HCT116 (cell line): Measurements from ENCODE around the gene NFIL3. TPM values are rescaled to one million over a fixed set of nuclear protein-coding genes. Genes with fewer than 3 reads are reported as not detected.

Source experiments
- ATAC-seq: fragments of 200-7000 bp; cut with Tn5 transposase; 2 replicates; pipeline ENCODE4 v1.9.1; 2020; ENCODE audit warnings: mild to moderate bottlenecking, moderate library complexity
- BruUV-seq: library from RNA; stranded (reverse); fragments of 400-500 nt; replicated peaks from 2 replicates; lab custom pipeline; 2021; lab: Mats Ljungman, UMichigan
- CTCF ChIA-PET: fragments of 300-600 bp; sonication (Branson Sonifier 250); formaldehyde crosslinking; loops from one replicate; lab custom pipeline; 2021; ENCODE audit warnings: antibody characterized with exemption; lab: Charles Lee
- POLR2A ChIA-PET: fragments of 300-600, 350-600 bp; sonication (Branson Sonifier 250); formaldehyde crosslinking; loops from one replicate; lab custom pipeline; 2021; ENCODE audit warnings: antibody characterized with exemption; lab: Charles Lee
- RAD21 ChIA-PET, 2 experiments: fragments of 300-600 bp; sonication (Branson Sonifier 250); formaldehyde crosslinking; loops; one replicate each; lab custom pipeline; 2023; ENCODE audit warnings: low total read pairs in 2 of 2; ENCODE audit not compliant: uncharacterized antibody in 2 of 2, unreplicated experiment in 2 of 2, low non-redundant PET in 1 of 2; lab: Charles Lee
- DNase-seq: peaks from one replicate; pipeline ENCODE4 v3.0.0-alpha.2; 2010; ENCODE audit warnings: low read depth, low spot score
- H2AFZ ChIP-seq: fragments of 200-600 bp; shearing (Covaris generic), sonication (generic); 2 replicates; pipeline ENCODE4 v1.6.1; 2017; ENCODE audit warnings: low read depth, mixed run types, mixed read lengths, antibody characterized with exemption, low read length; ENCODE audit not compliant: poor library complexity, severe bottlenecking
- H3K27ac ChIP-seq: 2 replicates; pipeline ENCODE4 v1.5.1; 2012; ENCODE audit warnings: low read depth, low read length
- H3K27me3 ChIP-seq: fragments of 200-600 bp; sonication (generic); 2 replicates; pipeline ENCODE4 v1.6.1; 2016; ENCODE audit warnings: mixed run types, low read length, mixed read lengths; ENCODE audit not compliant: insufficient read depth
- H3K36me3 ChIP-seq, 2 experiments: fragments of 200-500 bp in 1 of 2; fragments of 200-600 bp in 1 of 2; sonication (Bioruptor generic) in 1 of 2; sonication (generic) in 1 of 2; 2 replicates each; pipeline versions ENCODE4 v1.5.1 to v1.6.1; 2014 to 2016; ENCODE audit warnings: low read length in 2 of 2, inconsistent platforms in 1 of 2, mixed read lengths in 1 of 2, mixed run types in 1 of 2; ENCODE audit not compliant: insufficient read depth in 2 of 2, control insufficient read depth in 1 of 2
- H3K4me1 ChIP-seq, 2 experiments: fragments of 200-600 bp in 1 of 2; sonication (generic) in 1 of 2; 2 replicates each; pipeline versions ENCODE4 v1.5.1 to v1.6.1; 2012 to 2017; ENCODE audit warnings: low read length in 2 of 2, inconsistent platforms in 1 of 2, mild to moderate bottlenecking in 1 of 2, mixed read lengths in 1 of 2, mixed run types in 1 of 2, moderate library complexity in 1 of 2; ENCODE audit not compliant: insufficient read depth in 2 of 2, control insufficient read depth in 1 of 2
- H3K4me2 ChIP-seq: fragments of 200-600 bp; sonication (generic); 2 replicates; pipeline ENCODE4 v1.6.1; 2017; ENCODE audit warnings: mixed run types, low read length, mixed read lengths
- H3K4me3 ChIP-seq, 2 experiments: fragments of 200-600 bp in 1 of 2; sonication (generic) in 1 of 2; replicated peaks in 1 of 2; 2 replicates each; pipeline ENCODE4 v1.5.1; 2011 to 2016; ENCODE audit warnings: low read length in 2 of 2, control low read depth in 1 of 2, low read depth in 1 of 2, mild to moderate bottlenecking in 1 of 2, mixed read lengths in 1 of 2, mixed run types in 1 of 2
- H3K79me2 ChIP-seq: fragments of 200-600 bp; sonication (generic); 2 replicates; pipeline ENCODE4 v1.6.1; 2017; ENCODE audit warnings: mild to moderate bottlenecking, mixed run types, low read length, moderate library complexity, mixed read lengths; ENCODE audit not compliant: insufficient read depth
- H3K9ac ChIP-seq: fragments of 200-600 bp; sonication (generic); 2 replicates; pipeline ENCODE4 v1.6.1; 2016; ENCODE audit warnings: low read length, mixed read lengths
- H3K9me2 ChIP-seq: fragments of 200-600 bp; sonication (generic), shearing (Covaris generic); 2 replicates; pipeline ENCODE4 v1.6.1; 2017; ENCODE audit warnings: mixed run types, mild to moderate bottlenecking, moderate library complexity; ENCODE audit not compliant: insufficient read depth
- H3K9me3 ChIP-seq, 2 experiments: fragments of 200-500 bp in 1 of 2; fragments of 200-600 bp in 1 of 2; sonication (Bioruptor generic) in 1 of 2; sonication (generic) in 1 of 2; 2 replicates each; pipeline ENCODE4 v1.6.1; 2014 to 2017; ENCODE audit warnings: low read length in 2 of 2, mixed read lengths in 2 of 2, inconsistent platforms in 1 of 2, low read depth in 1 of 2, mild to moderate bottlenecking in 1 of 2, mixed run types in 1 of 2, moderate library complexity in 1 of 2; ENCODE audit not compliant: control insufficient read depth in 1 of 2, insufficient read depth in 1 of 2
- H4K20me1 ChIP-seq: fragments of 200-600 bp; sonication (generic), shearing (Covaris generic); 2 replicates; pipeline ENCODE4 v1.6.1; 2017; ENCODE audit warnings: mixed run types, mild to moderate bottlenecking, moderate library complexity; ENCODE audit not compliant: insufficient read depth
- ATF3 ChIP-seq: IDR thresholded peaks from 2 replicates; pipeline ENCODE4 v1.6.1; 2012
- CTCF ChIP-seq, 3 experiments: fragments of 200-600 bp in 1 of 3; sonication (generic) in 1 of 3; IDR thresholded peaks in 2 of 3; conservative IDR thresholded peaks in 1 of 3; 2 replicates each; pipeline ENCODE4 v1.5.1; 2012 to 2017; ENCODE audit warnings: low read depth in 2 of 3, low read length in 2 of 3, antibody characterized with exemption in 1 of 3, borderline replicate concordance in 1 of 3, control low read depth in 1 of 3, mild to moderate bottlenecking in 1 of 3, mixed read lengths in 1 of 3, mixed run types in 1 of 3, moderate library complexity in 1 of 3; ENCODE audit not compliant: insufficient read depth in 1 of 3
- EGR1 ChIP-seq: IDR thresholded peaks from 2 replicates; pipeline ENCODE4 v1.6.1; 2012; ENCODE audit warnings: low read depth
- POLR2AphosphoS5 ChIP-seq: IDR thresholded peaks from 2 replicates; pipeline ENCODE4 v1.6.1; 2011; ENCODE audit warnings: mild to moderate bottlenecking, low read depth, low read length, moderate library complexity
- RAD21 ChIP-seq: IDR thresholded peaks from 2 replicates; pipeline ENCODE4 v1.6.1; 2012; ENCODE audit warnings: low read depth, mild to moderate bottlenecking
- SP1 ChIP-seq: IDR thresholded peaks from 2 replicates; pipeline ENCODE4 v1.6.1; 2012; ENCODE audit warnings: low read depth
- YY1 ChIP-seq: IDR thresholded peaks from 2 replicates; pipeline ENCODE4 v1.6.1; 2011; ENCODE audit warnings: low read length, low read depth, moderate library complexity, mild to moderate bottlenecking; ENCODE audit not compliant: insufficient replicate concordance; ENCODE audit errors: extremely low read depth
- ZFX ChIP-seq: fragments of 450-650 bp; IDR thresholded peaks from 2 replicates; pipeline ENCODE4 v1.6.1; 2017
- intact Hi-C: fragments of 100-400 bp; cut with micrococcal nuclease; formaldehyde crosslinking; loops from 2 replicates; pipeline ENCODE4 v1.10.0; 2022
- total RNA-seq: library from RNA; stranded (reverse); gene quantifications from one replicate; pipeline ENCODE4 v1.2.1, GENCODE V29; 2021; ENCODE audit not compliant: unreplicated experiment

The NFIL3 gene
- total RNA-seq, 1 experiment from 2014 or later, result 38.0 TPM

- DNase-seq (peak; percentile 40), ATAC-seq (peak; percentile 98)
- Histone ChIP-seq H3K4me1 (peaks cover 4 to 16% of the 10 kb centered on the region in 2 experiments; a peak in 3 of 4 replicates), H3K27ac (peak within 1 kb of the TSS; percentile 84), H3K9me3 (peaks cover 6 to 8% of the 10 kb centered on the region in 2 experiments; a peak in 3 of 4 replicates), H2AFZ (peak within 1 kb of the TSS; percentile 81), H3K4me3 (peak within 1 kb of the TSS; percentile 65 to 73), H3K36me3 (no peaks in the 10 kb centered on the region), H3K9ac (peak within 1 kb of the TSS; percentile 82), H3K4me2 (peak within 1 kb of the TSS; percentile 71), H3K9me2 (no peaks in the 10 kb centered on the region), H3K79me2 (peaks cover 49% of the 10 kb centered on the region), H4K20me1 (no peaks in the 10 kb centered on the region), H3K27me3 (no peaks in the 10 kb centered on the region)
- ChIA-PET RAD21 (interaction anchor here in 1 of 2 experiments (0.6 kb wide), 1 partner anchor 60 kb away, joined by 3 read pairs; no protein-coding TSS in a partner anchor), POLR2A (interaction anchor here (1.3 kb wide), 1 partner anchor 169 kb away, joined by 3 read pairs; no protein-coding TSS in a partner anchor), CTCF (no interaction called here)
- intact Hi-C loops, result loop anchor here (10.0 kb wide), 1 partner anchor 167 kb away; no protein-coding TSS in a partner anchor
- BruUV-seq, result no TSS peak
- TF ChIP-seq EGR1 (peak; percentile 87), ATF3 (no peak), SP1 (no peak), YY1 (peak; percentile 94), CTCF (IDR thresholded peaks at IDR 0.05 in 2 of 3, conservative IDR thresholded peaks at IDR 0.05 in 1 of 3; ENCODE audit: borderline replicate concordance in 1 of 3, insufficient read depth in 1 of 3, low read depth in 2 of 3, low read length in 2 of 3) (no peak), RAD21 (no peak; the same call in 1 of the 2 replicates), ZFX (peak; percentile 60), POLR2AphosphoS5 (peak; percentile 82)
Observed at GRCh38 chr9:91361291-91362050, 62.2 kb downstream of the NFIL3 start, which contains the start of gene AUH. TSS of gene AUH (minus strand) at chr9:91361918. CDS start at chr9:91361889, 29 bp downstream.
